ENCODE data around the gene HOXC4.
"Not testable (repeated sequence)": the region's sequence is repeated elsewhere in the genome, so short reads cannot be mapped to it uniquely, and the experiment has no call there.

The HOXC4 gene

GRCh38 chr12:54092943-54093342 lies 39.3 kb downstream of the HOXC4 start:
- not testable (repeated sequence) for DNase-seq (ENCODE audit: low read depth)

DNA sequence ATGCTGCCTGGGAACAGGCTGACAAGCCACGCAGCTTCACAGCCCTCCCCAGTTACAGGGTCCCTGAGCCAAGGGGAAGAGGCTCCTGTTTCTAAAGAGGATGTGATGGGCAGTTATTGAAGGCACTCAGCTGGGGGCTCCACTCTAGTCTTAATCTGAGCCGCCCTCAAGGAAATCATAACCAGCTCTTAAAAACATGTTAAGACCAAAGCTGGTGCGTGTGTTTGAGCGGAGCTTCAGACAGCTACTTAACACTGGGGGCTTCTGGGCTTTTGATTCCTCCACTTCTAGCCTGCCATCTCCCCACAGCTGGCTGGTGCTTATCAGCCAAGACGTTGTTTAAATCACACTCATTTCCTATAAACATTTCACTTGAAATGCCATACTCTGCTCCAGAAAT lies 42.3 kb downstream of the HOXC4 start:
- not testable (repeated sequence) for DNase-seq (ENCODE audit: low read depth)

GRCh38 chr12:54098644-54099043 lies 45.0 kb downstream of the HOXC4 start:
- not testable (repeated sequence) for DNase-seq (ENCODE audit: low read depth)

DNA sequence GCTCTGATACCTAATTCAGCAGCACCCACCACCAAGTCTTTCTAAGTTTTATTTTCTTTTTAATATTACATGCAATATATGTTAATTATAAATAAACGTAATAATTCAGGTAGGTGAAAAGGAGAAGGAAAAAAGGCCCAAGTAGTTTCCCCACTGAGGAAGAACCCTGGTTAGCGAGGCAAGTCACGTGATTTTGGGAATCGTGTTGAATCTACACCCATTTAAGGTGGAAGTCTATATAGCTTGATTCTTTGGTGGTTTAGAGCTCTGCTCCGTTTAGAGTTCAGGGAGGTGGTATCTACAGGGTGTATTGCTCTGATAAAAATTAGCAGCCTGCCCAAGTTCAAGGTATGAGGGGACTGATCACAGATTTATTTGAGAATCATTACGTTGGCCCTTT lies 47.0 kb downstream of the HOXC4 start:
- not testable (repeated sequence) for DNase-seq (ENCODE audit: low read depth)

DNA sequence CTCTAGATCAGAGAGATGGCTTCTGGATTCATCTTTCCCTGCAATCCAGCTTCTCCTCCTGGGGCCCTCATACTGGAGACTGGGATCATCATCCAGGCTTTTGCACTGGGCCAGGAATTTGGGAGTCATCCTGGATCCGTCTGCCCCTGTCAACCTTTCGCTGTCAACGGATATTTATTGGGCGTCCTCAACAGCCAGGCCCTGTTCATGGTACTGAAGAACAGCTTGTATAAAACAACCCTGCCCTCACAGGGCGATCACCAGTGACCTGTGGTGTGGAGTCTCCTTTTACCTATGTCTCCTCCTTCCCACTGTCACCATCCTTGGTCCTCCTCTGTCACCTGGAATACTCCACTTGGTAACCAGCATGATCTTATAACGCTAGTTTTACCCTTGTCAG lies 48.6 kb downstream of the HOXC4 start:
- not testable (repeated sequence) for DNase-seq (ENCODE audit: low read depth)

DNA sequence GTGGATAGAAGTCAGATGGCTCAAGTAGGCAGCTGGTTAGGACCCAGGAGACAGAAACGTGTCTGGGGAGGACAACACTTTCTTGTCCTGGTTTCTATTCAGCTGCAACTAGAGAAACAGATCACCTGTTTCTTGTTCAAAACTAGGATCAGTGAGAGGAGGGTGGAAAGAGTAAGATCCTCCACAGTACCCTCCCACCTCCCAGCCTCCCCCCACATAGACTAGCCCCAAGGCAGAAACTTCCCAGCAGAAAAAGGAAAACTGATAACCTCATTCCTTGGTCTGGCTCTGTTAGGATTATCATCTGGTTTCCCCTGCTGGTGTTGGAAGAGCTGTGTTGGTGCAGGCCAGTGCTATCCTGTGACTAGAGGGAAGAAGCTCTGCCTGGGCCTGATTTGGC lies 50.2 kb downstream of the HOXC4 start:
- not testable (repeated sequence) for DNase-seq (ENCODE audit: low read depth)
